Type B pancreatic cell (in vitro differentiated cells): ENCODE data around the gene PPP1CB. TPM values are rescaled to one million over a fixed set of nuclear protein-coding genes. Genes with fewer than 3 reads are reported as not detected.
A peak's percentile ranks its signal among the peaks of the same experiment; 100 is the strongest.

Source experiments
- DNase-seq: peaks from one replicate; pipeline ENCODE4 v3.0.0; 2021; ENCODE audit warnings: mixed read lengths; ENCODE audit not compliant: unreplicated experiment; ENCODE audit errors: extremely low spot score
- H3K27ac Mint-ChIP-seq: 2 replicates; pipeline ENCODE4 v1.8.0; 2021; ENCODE audit warnings: mild to moderate bottlenecking, mixed read lengths
- H3K27me3 Mint-ChIP-seq: 2 replicates; pipeline ENCODE4 v1.8.0; 2021; ENCODE audit warnings: mixed read lengths
- H3K36me3 Mint-ChIP-seq: 2 replicates; pipeline ENCODE4 v1.8.0; 2021; ENCODE audit warnings: mixed read lengths
- H3K4me1 Mint-ChIP-seq: one replicate; pipeline ENCODE4 v1.8.0; 2021; ENCODE audit warnings: mixed read lengths; ENCODE audit not compliant: unreplicated experiment
- H3K4me3 Mint-ChIP-seq: 2 replicates; pipeline ENCODE4 v1.8.0; 2021; ENCODE audit warnings: mild to moderate bottlenecking, mixed read lengths
- H3K9me3 Mint-ChIP-seq: 2 replicates; pipeline ENCODE4 v1.8.0; 2021; ENCODE audit warnings: mixed read lengths
- CTCF ChIP-seq: fragments of 200-600 bp; sonication (generic); conservative IDR thresholded peaks from 2 replicates; pipeline ENCODE4 v1.5.0; 2021; ENCODE audit warnings: antibody characterized with exemption, mild to moderate bottlenecking
- total RNA-seq: library from RNA; stranded (reverse); gene quantifications from 2 replicates; pipeline ENCODE4 v1.2.1, GENCODE V29; 2021; ENCODE audit warnings: low replicate concordance

Gene PPP1CB
- total RNA-seq, 1 donor from 2014 or later: 227 TPM

- no peaks in the 10 kb centered on the region for H3K27me3 Mint-ChIP-seq
- no peak overlapping the region for H3K27ac Mint-ChIP-seq
- peaks cover 15% of the 10 kb centered on the region for H3K4me1 Mint-ChIP-seq
- no peak for TF ChIP-seq CTCF
- no peak overlapping the region for H3K4me3 Mint-ChIP-seq
- peaks cover 3% of the 10 kb centered on the region for H3K36me3 Mint-ChIP-seq
- DNase-seq: no peak
- H3K9me3 Mint-ChIP-seq: no peaks in the 10 kb centered on the region
Measured at GRCh38 chr2:28748941-28749340, 2.7 kb upstream of the PPP1CB start.

- H3K27me3 Mint-ChIP-seq: no peaks in the 10 kb centered on the region
- peaks cover 3% of the 10 kb centered on the region for H3K36me3 Mint-ChIP-seq
- no peak for DNase-seq
- H3K27ac Mint-ChIP-seq: peak overlapping the region; percentile 96
- H3K4me3 Mint-ChIP-seq: no peak overlapping the region
- no peak for TF ChIP-seq CTCF
- H3K4me1 Mint-ChIP-seq: peaks cover 19% of the 10 kb centered on the region
- H3K9me3 Mint-ChIP-seq: no peaks in the 10 kb centered on the region
Measured at GRCh38 chr2:28749526-28749925, 2.1 kb upstream of the PPP1CB start.

- no peak for TF ChIP-seq CTCF
- peaks cover 28% of the 10 kb centered on the region for H3K4me1 Mint-ChIP-seq
- H3K27ac Mint-ChIP-seq: peak overlapping the region; percentile 96
- H3K4me3 Mint-ChIP-seq: peak overlapping the region; percentile 95
- no peaks in the 10 kb centered on the region for H3K9me3 Mint-ChIP-seq
- H3K36me3 Mint-ChIP-seq: peaks cover 3% of the 10 kb centered on the region
- no peaks in the 10 kb centered on the region for H3K27me3 Mint-ChIP-seq
- no peak for DNase-seq
Measured at GRCh38 chr2:28750316-28751251, 1.0 kb upstream of the PPP1CB start.

- Mint-ChIP-seq H3K27ac (peak overlapping the region; percentile 96), H3K4me3 (peak overlapping the region; percentile 95), H3K4me1 (peaks cover 34% of the 10 kb centered on the region), H3K9me3 (no peaks in the 10 kb centered on the region), H3K36me3 (peaks cover 3% of the 10 kb centered on the region), H3K27me3 (no peaks in the 10 kb centered on the region)
- no peak for TF ChIP-seq CTCF
- no peak for DNase-seq
Measured at GRCh38 chr2:28751956-28752630, 463 bp downstream of the PPP1CB start.

- no peak for TF ChIP-seq CTCF
- Mint-ChIP-seq H3K4me1 (peaks cover 38% of the 10 kb centered on the region), H3K36me3 (peaks cover 3% of the 10 kb centered on the region), H3K27me3 (no peaks in the 10 kb centered on the region), H3K9me3 (no peaks in the 10 kb centered on the region), H3K4me3 (peak overlapping the region; percentile 95), H3K27ac (peak overlapping the region; percentile 96)
- no peak for DNase-seq
Measured at GRCh38 chr2:28752631-28753376, 1.2 kb downstream of the PPP1CB start.
